Esophagus squamous epithelium (tissue), 4 donors: Measurements from ENCODE around the gene ITK.

Experiments used
- POLR2A ChIP-seq, 4 donors: fragments of 450-650 bp; IDR thresholded peaks; one replicate each; pipeline ENCODE4 v1.6.1; 2017; ENCODE audit warnings: antibody characterized with exemption in 4 of 4, mild to moderate bottlenecking in 4 of 4, moderate library complexity in 3 of 4
- TF ChIP-seq, protein P1 (sequence below), 6 experiments: fragments of 450-650 bp in 4 of 6; fragments of 200-600 bp in 2 of 6; sonication (generic) in 2 of 6; IDR thresholded peaks; one replicate each; pipeline ENCODE4 v1.5.1; 2016 to 2019; ENCODE audit warnings: antibody characterized with exemption in 6 of 6, mild to moderate bottlenecking in 4 of 6, moderate library complexity in 4 of 6

GRCh38 chr5:157269761-157270272, 89.2 kb downstream of the ITK start:
- TF ChIP-seq, protein P1, sequence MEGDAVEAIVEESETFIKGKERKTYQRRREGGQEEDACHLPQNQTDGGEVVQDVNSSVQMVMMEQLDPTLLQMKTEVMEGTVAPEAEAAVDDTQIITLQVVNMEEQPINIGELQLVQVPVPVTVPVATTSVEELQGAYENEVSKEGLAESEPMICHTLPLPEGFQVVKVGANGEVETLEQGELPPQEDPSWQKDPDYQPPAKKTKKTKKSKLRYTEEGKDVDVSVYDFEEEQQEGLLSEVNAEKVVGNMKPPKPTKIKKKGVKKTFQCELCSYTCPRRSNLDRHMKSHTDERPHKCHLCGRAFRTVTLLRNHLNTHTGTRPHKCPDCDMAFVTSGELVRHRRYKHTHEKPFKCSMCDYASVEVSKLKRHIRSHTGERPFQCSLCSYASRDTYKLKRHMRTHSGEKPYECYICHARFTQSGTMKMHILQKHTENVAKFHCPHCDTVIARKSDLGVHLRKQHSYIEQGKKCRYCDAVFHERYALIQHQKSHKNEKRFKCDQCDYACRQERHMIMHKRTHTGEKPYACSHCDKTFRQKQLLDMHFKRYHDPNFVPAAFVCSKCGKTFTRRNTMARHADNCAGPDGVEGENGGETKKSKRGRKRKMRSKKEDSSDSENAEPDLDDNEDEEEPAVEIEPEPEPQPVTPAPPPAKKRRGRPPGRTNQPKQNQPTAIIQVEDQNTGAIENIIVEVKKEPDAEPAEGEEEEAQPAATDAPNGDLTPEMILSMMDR (IDR thresholded peaks at IDR 0.05): no peak
- TF ChIP-seq POLR2A (IDR thresholded peaks at IDR 0.05): no peak
